Mesenchymal stem cell (in vitro differentiated cells and primary cell): ENCODE measurements around the gene PLXNA1.
A peak's percentile ranks its signal among the peaks of the same experiment; 100 is the strongest.

Experiments
- DNase-seq: peaks from one replicate; pipeline ENCODE4 v3.0.0-alpha.2; 2013
- H2AFZ ChIP-seq: one replicate; pipeline ENCODE4 v1.6.1; 2013; ENCODE audit warnings: low read depth, mild to moderate bottlenecking, control low read depth, inconsistent platforms, low read length, moderate library complexity
- H2AK5ac ChIP-seq: 2 replicates; pipeline ENCODE4 v1.6.1; 2013; ENCODE audit warnings: low read length, moderate library complexity, mild to moderate bottlenecking, inconsistent platforms; ENCODE audit not compliant: severe bottlenecking
- H2BK120ac ChIP-seq: one replicate; pipeline ENCODE4 v1.6.1; 2013; ENCODE audit warnings: low read depth, mild to moderate bottlenecking, inconsistent platforms, low read length, moderate library complexity
- H2BK12ac ChIP-seq, 2 experiments: one replicate each; pipeline ENCODE4 v1.6.1; 2013; ENCODE audit warnings: inconsistent platforms in 2 of 2, low read length in 2 of 2, mild to moderate bottlenecking in 2 of 2, moderate library complexity in 2 of 2, control low read depth in 1 of 2
- H2BK15ac ChIP-seq: one replicate; pipeline ENCODE4 v1.6.1; 2013; ENCODE audit warnings: mild to moderate bottlenecking, low read depth, inconsistent platforms; ENCODE audit not compliant: poor library complexity, severe bottlenecking
- H2BK5ac ChIP-seq: 2 replicates; pipeline ENCODE4 v1.6.1; 2013; ENCODE audit warnings: low read depth, mild to moderate bottlenecking, low read length, control low read depth, inconsistent platforms; ENCODE audit not compliant: poor library complexity, severe bottlenecking
- H3K14ac ChIP-seq, 2 experiments: one replicate each; pipeline ENCODE4 v1.6.1; 2013; ENCODE audit warnings: inconsistent platforms in 2 of 2, low read length in 2 of 2, control low read depth in 1 of 2, mild to moderate bottlenecking in 1 of 2, moderate library complexity in 1 of 2
- H3K18ac ChIP-seq, 2 experiments: one replicate each; pipeline ENCODE4 v1.6.1; 2013; ENCODE audit warnings: inconsistent platforms in 2 of 2, low read length in 2 of 2, control low read depth in 1 of 2, low read depth in 1 of 2, mild to moderate bottlenecking in 1 of 2
- H3K23ac ChIP-seq, 2 experiments: one replicate each; pipeline ENCODE4 v1.6.1; 2013; ENCODE audit warnings: inconsistent platforms in 2 of 2, low read length in 2 of 2, mild to moderate bottlenecking in 2 of 2, moderate library complexity in 2 of 2, control low read depth in 1 of 2
- H3K27ac ChIP-seq: 2 replicates; pipeline ENCODE4 v1.5.1; 2013; ENCODE audit warnings: mild to moderate bottlenecking, moderate library complexity, low read length, control low read depth, inconsistent platforms; ENCODE audit not compliant: poor library complexity, severe bottlenecking
- H3K27me3 ChIP-seq, 2 experiments: 2 replicates each; pipeline versions ENCODE4 v1.6.1 to v1.7.0; 2013; ENCODE audit warnings: low read length in 2 of 2, mild to moderate bottlenecking in 2 of 2, moderate library complexity in 2 of 2, control low read depth in 1 of 2, inconsistent platforms in 1 of 2; ENCODE audit not compliant: control insufficient read depth in 1 of 2, insufficient read depth in 1 of 2
- H3K36me3 ChIP-seq, 2 experiments: 2 replicates each; pipeline versions ENCODE4 v1.6.1 to v1.7.0; 2013; ENCODE audit warnings: low read length in 2 of 2, control low read depth in 1 of 2, inconsistent platforms in 1 of 2, low read depth in 1 of 2, mild to moderate bottlenecking in 1 of 2; ENCODE audit not compliant: insufficient read depth in 2 of 2, control insufficient read depth in 1 of 2
- H3K4ac ChIP-seq, 2 experiments: one replicate each; pipeline ENCODE4 v1.6.1; 2013; ENCODE audit warnings: inconsistent platforms in 2 of 2, low read length in 2 of 2, mild to moderate bottlenecking in 2 of 2, moderate library complexity in 2 of 2, control low read depth in 1 of 2, low read depth in 1 of 2
- H3K4me1 ChIP-seq: 2 replicates; pipeline ENCODE4 v1.6.1; 2013; ENCODE audit warnings: low read depth, low read length, control low read depth; ENCODE audit not compliant: control insufficient read depth, insufficient read depth
- H3K4me2 ChIP-seq: 2 replicates; pipeline ENCODE4 v1.6.1; 2013; ENCODE audit warnings: low read length, mild to moderate bottlenecking, inconsistent platforms; ENCODE audit not compliant: poor library complexity, severe bottlenecking
- H3K4me3 ChIP-seq, 2 experiments: 2 replicates each; pipeline versions ENCODE4 v1.5.1 to v1.7.0; 2013; ENCODE audit warnings: low read length in 2 of 2, mild to moderate bottlenecking in 2 of 2, control low read depth in 1 of 2, low read depth in 1 of 2; ENCODE audit not compliant: insufficient read depth in 1 of 2
- H3K79me1 ChIP-seq: replicated peaks from 2 replicates; pipeline ENCODE4 v1.6.1; 2013; ENCODE audit warnings: mild to moderate bottlenecking, control low read depth, low read length, inconsistent platforms; ENCODE audit not compliant: poor library complexity, severe bottlenecking
- H3K9ac ChIP-seq: 2 replicates; pipeline ENCODE4 v1.7.0; 2013; ENCODE audit warnings: mild to moderate bottlenecking, low read length, moderate library complexity
- H3K9me3 ChIP-seq: 2 replicates; pipeline ENCODE4 v1.7.0; 2013; ENCODE audit warnings: mild to moderate bottlenecking, low read length; ENCODE audit not compliant: control insufficient read depth
- H4K8ac ChIP-seq: one replicate; pipeline ENCODE4 v1.6.1; 2013; ENCODE audit warnings: inconsistent platforms, mild to moderate bottlenecking, low read length, moderate library complexity
- H4K91ac ChIP-seq: one replicate; pipeline ENCODE4 v1.6.1; 2013; ENCODE audit warnings: mild to moderate bottlenecking, low read length, inconsistent platforms
- WGBS: methylation state at CpG from one replicate; pipeline ENCODE4 v1.1.7; 2013; ENCODE audit warnings: mixed read lengths; 5-methylcytosine and 5-hydroxymethylcytosine counted together

The PLXNA1 gene

GRCh38 chr3:126935756-126936509 lies 47.0 kb upstream of the PLXNA1 start:
- no peak overlapping the region for H3K23ac ChIP-seq
- no peak overlapping the region for H2AFZ ChIP-seq
- no peak overlapping the region for H3K27ac ChIP-seq
- peaks cover 0 to 4% of the 10 kb centered on the region in 2 experiments for H3K36me3 ChIP-seq
- peak overlapping the region in 1 of 2 experiments; percentile 17 for H3K4ac ChIP-seq
- peak overlapping the region in 1 of 2 experiments; percentile 37 for H3K18ac ChIP-seq
- peak overlapping the region; percentile 35 for H4K8ac ChIP-seq
- peak overlapping the region; percentile 27 to 60 for H2BK12ac ChIP-seq
- peak overlapping the region in 1 of 2 experiments; percentile 19 for H3K14ac ChIP-seq
- H3K4me1 ChIP-seq = peaks cover 21% of the 10 kb centered on the region
- H2BK5ac ChIP-seq = no peak overlapping the region
- H3K9me3 ChIP-seq = no peaks in the 10 kb centered on the region
- H3K79me1 ChIP-seq = peaks cover 2% of the 10 kb centered on the region
- no peak overlapping the region for H3K4me3 ChIP-seq
- no peaks in the 10 kb centered on the region for H3K27me3 ChIP-seq
- no peak for DNase-seq
- H3K9ac ChIP-seq = no peak overlapping the region
- no peak overlapping the region for H3K4me2 ChIP-seq
- WGBS = 93% methylated on average over 3 of the region's 4 CpGs
- H2AK5ac ChIP-seq = no peak overlapping the region
- no peak overlapping the region for H2BK120ac ChIP-seq
- H2BK15ac ChIP-seq = peak overlapping the region; percentile 26
- H4K91ac ChIP-seq = peak overlapping the region; percentile 55

- H3K23ac ChIP-seq = no peak overlapping the region
- H3K36me3 ChIP-seq = peaks cover 0 to 4% of the 10 kb centered on the region in 2 experiments
- H2AFZ ChIP-seq = no peak overlapping the region
These were observed 46.0 kb upstream of the PLXNA1 start for GRCh38 chr3:126936853-126937425.

GRCh38 chr3:126937533-126937932 lies 45.4 kb upstream of the PLXNA1 start:
- no peaks in the 10 kb centered on the region for H3K27me3 ChIP-seq
- H3K18ac ChIP-seq = peak overlapping the region; percentile 34 to 57
- no peak overlapping the region for H3K4ac ChIP-seq
- H2BK120ac ChIP-seq = no peak overlapping the region
- 89% methylated on average over 2 of the region's 2 CpGs for WGBS
- H3K9ac ChIP-seq = no peak overlapping the region
- peak overlapping the region; percentile 86 for H4K91ac ChIP-seq
- H3K27ac ChIP-seq = no peak overlapping the region
- H2AK5ac ChIP-seq = no peak overlapping the region
- peaks cover 0 to 2% of the 10 kb centered on the region in 2 experiments for H3K36me3 ChIP-seq
- H2BK12ac ChIP-seq = peak overlapping the region; percentile 38 to 40
- no peaks in the 10 kb centered on the region for H3K9me3 ChIP-seq
- peak; percentile 35 for DNase-seq
- H3K4me1 ChIP-seq = peaks cover 14% of the 10 kb centered on the region
- H3K79me1 ChIP-seq = no peaks in the 10 kb centered on the region
- no peak overlapping the region for H3K14ac ChIP-seq
- no peak overlapping the region for H4K8ac ChIP-seq
- H2BK15ac ChIP-seq = peak overlapping the region; percentile 34
- H2BK5ac ChIP-seq = no peak overlapping the region
- H3K23ac ChIP-seq = no peak overlapping the region
- H3K4me3 ChIP-seq = no peak overlapping the region
- H3K4me2 ChIP-seq = no peak overlapping the region
- no peak overlapping the region for H2AFZ ChIP-seq

More at GRCh38 chr3:126936853-126937425, 46.0 kb upstream of the PLXNA1 start:
- no peak overlapping the region for H3K4ac ChIP-seq
- H3K4me3 ChIP-seq = no peak overlapping the region
- H3K79me1 ChIP-seq = no peaks in the 10 kb centered on the region
- peak overlapping the region; percentile 34 to 57 for H3K18ac ChIP-seq
- H3K27ac ChIP-seq = no peak overlapping the region
- WGBS = 93% methylated on average over 6 of the region's 6 CpGs
- H2BK15ac ChIP-seq = peak overlapping the region; percentile 34
- H4K91ac ChIP-seq = peak overlapping the region; percentile 86
- H3K14ac ChIP-seq = no peak overlapping the region
- H2BK120ac ChIP-seq = no peak overlapping the region
- no peak overlapping the region for H2AK5ac ChIP-seq
- H3K4me2 ChIP-seq = no peak overlapping the region
- no peaks in the 10 kb centered on the region for H3K9me3 ChIP-seq
- no peak for DNase-seq
- peak overlapping the region; percentile 24 to 38 for H2BK12ac ChIP-seq
- H3K9ac ChIP-seq = no peak overlapping the region
- H4K8ac ChIP-seq = no peak overlapping the region
- H3K27me3 ChIP-seq = no peaks in the 10 kb centered on the region
- H2BK5ac ChIP-seq = no peak overlapping the region
- H3K4me1 ChIP-seq = peaks cover 18% of the 10 kb centered on the region

GRCh38 chr3:126937973-126938372 lies 44.9 kb upstream of the PLXNA1 start:
- H3K14ac ChIP-seq = no peak overlapping the region
- H2AFZ ChIP-seq = no peak overlapping the region
- no peak overlapping the region for H2AK5ac ChIP-seq
- no peaks in the 10 kb centered on the region for H3K27me3 ChIP-seq
- H3K18ac ChIP-seq = peak overlapping the region in 1 of 2 experiments; percentile 76
- H2BK5ac ChIP-seq = no peak overlapping the region
- H3K27ac ChIP-seq = no peak overlapping the region
- H2BK15ac ChIP-seq = no peak overlapping the region
- no peak overlapping the region for H4K8ac ChIP-seq
- H3K4me1 ChIP-seq = peaks cover 13% of the 10 kb centered on the region
- peak overlapping the region; percentile 52 for H4K91ac ChIP-seq
- no peak overlapping the region for H3K23ac ChIP-seq
- H3K4me3 ChIP-seq = no peak overlapping the region
- H2BK120ac ChIP-seq = no peak overlapping the region
- no peak overlapping the region for H3K4me2 ChIP-seq
- H3K9ac ChIP-seq = no peak overlapping the region
- H2BK12ac ChIP-seq = peak overlapping the region in 1 of 2 experiments; percentile 99
- H3K9me3 ChIP-seq = no peaks in the 10 kb centered on the region
- no peaks in the 10 kb centered on the region for H3K36me3 ChIP-seq
- peak overlapping the region in 1 of 2 experiments; percentile 47 for H3K4ac ChIP-seq
- 81% methylated on average over 7 of the region's 7 CpGs for WGBS
- peak; percentile 45 for DNase-seq
- H3K79me1 ChIP-seq = no peaks in the 10 kb centered on the region
